ENCODE measurements around the gene GAMT. TPM values are rescaled to one million over a fixed set of nuclear protein-coding genes. Genes with fewer than 3 reads are reported as not detected.

The GAMT gene
- total RNA-seq, 1 donor from 2014 or later = 7.8 TPM

- peak overlapping the region; percentile 3 for H3K4me3 ChIP-seq
- H3K9me3 ChIP-seq = no peaks in the 10 kb centered on the region
- H3K4me1 ChIP-seq = peaks cover 80% of the 10 kb centered on the region
- no peak for ATAC-seq
- no peaks in the 10 kb centered on the region for H3K27me3 ChIP-seq (ENCODE audit: low read depth)
- no peak for TF ChIP-seq CTCF (IDR thresholded peaks at IDR 0.05)
- intact Hi-C loops (cut with DNase I) = no loop called here
- H3K27ac ChIP-seq = peak overlapping the region; percentile 97
- DNase-seq = no peak
- peaks cover 29% of the 10 kb centered on the region for H3K36me3 ChIP-seq
These were observed 10.2 kb upstream of the GAMT start for GRCh38 chr19:1411255-1412191.

- DNase-seq = no peak
- Histone ChIP-seq H3K27me3 (ENCODE audit: low read depth) (no peaks in the 10 kb centered on the region), H3K9me3 (no peaks in the 10 kb centered on the region), H3K36me3 (peaks cover 29% of the 10 kb centered on the region), H3K4me1 (peaks cover 76% of the 10 kb centered on the region), H3K4me3 (peak overlapping the region; percentile 11), H3K27ac (peak overlapping the region; percentile 97)
- no peak for TF ChIP-seq CTCF (IDR thresholded peaks at IDR 0.05)
- intact Hi-C loops (cut with DNase I) = no loop called here
- ATAC-seq = no peak
These were observed 9.4 kb upstream of the GAMT start for GRCh38 chr19:1410789-1411188.

- peak overlapping the region; percentile 95 for H3K4me3 ChIP-seq
- H3K36me3 ChIP-seq = peaks cover 29% of the 10 kb centered on the region
- no peaks in the 10 kb centered on the region for H3K9me3 ChIP-seq
- intact Hi-C loops (cut with DNase I) = no loop called here
- H3K4me1 ChIP-seq = peaks cover 71% of the 10 kb centered on the region
- no peaks in the 10 kb centered on the region for H3K27me3 ChIP-seq (ENCODE audit: low read depth)
- peak overlapping the region; percentile 97 for H3K27ac ChIP-seq
- no peak for ATAC-seq
- no peak for TF ChIP-seq CTCF (IDR thresholded peaks at IDR 0.05)
- no peak for DNase-seq
These were observed 8.9 kb upstream of the GAMT start for GRCh38 chr19:1410136-1410786.

GRCh38 chr19:1409204-1410005, 8.1 kb upstream of the GAMT start:
- no peaks in the 10 kb centered on the region for H3K9me3 ChIP-seq
- no peak for DNase-seq
- H3K36me3 ChIP-seq = peaks cover 29% of the 10 kb centered on the region
- H3K27me3 ChIP-seq (ENCODE audit: low read depth) = no peaks in the 10 kb centered on the region
- H3K4me1 ChIP-seq = peaks cover 64% of the 10 kb centered on the region
- peak overlapping the region; percentile 95 for H3K4me3 ChIP-seq
- peak overlapping the region; percentile 97 for H3K27ac ChIP-seq
- ATAC-seq = no peak
- intact Hi-C loops (cut with DNase I) = no loop called here
- TF ChIP-seq CTCF (IDR thresholded peaks at IDR 0.05) = no peak

Data from lower lobe of right lung (tissue), 2 donors.